VCaP (cell line): ENCODE results near the gene RHOB.

ENCODE experiments used
- H3K27ac ChIP-seq: fragments of 450-650 bp; 2 replicates; pipeline ENCODE4 v1.5.1; 2017
- CTCF ChIP-seq: fragments of 450-650 bp; conservative IDR thresholded peaks from 2 replicates; pipeline ENCODE4 v1.5.1; 2017; ENCODE audit warnings: mild to moderate bottlenecking, moderate library complexity

RHOB gene

DNA sequence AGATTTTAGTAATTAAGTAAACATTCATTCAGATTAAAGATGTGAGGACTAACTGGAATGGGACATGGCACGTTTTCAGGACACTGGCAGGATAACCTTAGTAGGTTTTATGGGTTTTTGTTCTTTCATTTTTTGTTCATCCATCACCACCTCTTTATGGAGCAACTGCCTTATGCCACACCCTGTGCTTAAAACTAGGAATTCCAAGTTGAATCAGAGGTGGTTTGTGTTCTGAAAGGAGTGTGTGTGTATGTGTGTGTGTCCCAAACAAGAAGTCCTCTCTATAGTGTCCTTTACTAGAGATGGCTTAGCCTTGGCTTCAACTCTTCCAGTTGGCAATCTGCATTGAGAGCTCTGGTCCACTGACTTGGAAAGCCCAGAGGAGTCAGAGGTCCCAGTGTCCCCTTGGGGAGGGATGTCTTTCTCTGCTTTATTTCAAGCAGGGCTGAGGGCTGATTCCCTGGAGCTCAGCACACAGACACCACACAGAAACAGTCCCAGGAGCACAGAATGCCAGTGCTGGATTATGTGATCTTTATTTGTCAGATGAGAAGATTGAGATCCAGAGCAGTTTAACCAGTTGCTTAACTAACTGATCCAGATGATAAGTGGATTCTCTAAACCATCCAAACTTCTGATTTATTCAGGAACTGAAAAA is 25.2 kb downstream of the RHOB start:
- H3K27ac ChIP-seq, result peak overlapping the region; percentile 99
- no peak for TF ChIP-seq CTCF

DNA sequence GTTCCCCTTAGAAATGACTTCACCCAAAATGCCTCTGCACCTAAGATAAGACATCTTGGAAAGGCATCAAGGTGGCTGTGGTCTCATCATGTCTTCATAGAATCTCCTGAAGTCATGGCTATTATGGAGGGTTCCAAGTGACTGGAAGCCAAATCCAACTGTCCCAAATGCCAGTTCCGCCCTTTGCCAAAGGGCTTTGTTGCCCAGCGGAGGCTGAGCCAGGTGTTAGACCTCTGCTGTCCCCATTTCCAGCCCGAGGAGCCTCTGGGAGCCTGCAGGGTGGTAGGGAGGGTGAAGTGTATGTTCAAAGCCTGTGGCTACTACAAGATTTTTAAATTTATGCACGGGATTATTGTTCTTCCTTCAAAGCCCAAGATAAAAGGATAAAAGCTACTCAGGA is 25.7 kb downstream of the RHOB start:
- H3K27ac ChIP-seq, result peak overlapping the region; percentile 99
- TF ChIP-seq CTCF, result no peak

GRCh38 chr2:20473128-20473527 is 26.3 kb downstream of the RHOB start:
- TF ChIP-seq CTCF, result no peak
- peak overlapping the region; percentile 99 for H3K27ac ChIP-seq

DNA sequence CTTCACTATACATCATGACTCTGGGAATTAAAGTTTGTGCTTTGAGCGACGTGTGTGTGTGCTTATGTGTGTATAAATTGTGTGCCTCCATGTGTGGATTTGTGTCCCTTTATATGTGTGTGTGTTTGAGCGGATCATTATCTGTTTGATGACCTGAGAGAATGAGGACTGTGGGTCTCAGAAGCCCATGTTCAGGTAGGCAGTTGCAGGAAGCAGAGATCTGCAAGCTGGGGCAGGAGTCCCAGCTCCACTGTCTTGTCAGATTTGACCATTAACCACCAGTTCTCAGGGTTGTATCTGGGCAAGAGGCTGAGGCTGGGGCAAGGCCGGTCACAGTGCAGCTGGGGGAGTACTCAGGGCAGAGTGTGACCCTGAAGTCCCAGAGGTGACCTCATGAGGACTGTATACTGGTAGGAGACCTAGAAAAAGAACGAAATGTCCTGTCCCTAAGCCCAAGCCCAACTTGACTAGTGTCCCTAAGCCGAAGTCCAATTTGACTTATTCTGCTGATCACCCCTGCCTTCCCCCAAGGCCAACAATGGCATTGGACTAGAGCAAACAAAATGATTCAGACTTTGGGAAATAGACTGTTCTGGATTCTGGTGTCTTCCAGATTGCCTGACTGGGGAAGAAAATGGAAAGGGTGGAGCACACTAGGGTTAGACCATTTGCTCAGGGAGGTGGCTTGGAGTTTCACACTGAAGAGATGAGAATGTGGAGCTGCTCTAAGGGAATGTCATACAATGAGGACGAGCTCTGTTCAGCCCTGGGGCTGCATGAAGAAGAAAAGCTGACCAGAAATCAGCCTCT is 28.1 kb downstream of the RHOB start:
- no peak for TF ChIP-seq CTCF

GRCh38 chr2:20475567-20475952 is 28.7 kb downstream of the RHOB start:
- H3K27ac ChIP-seq, result no peak overlapping the region
- TF ChIP-seq CTCF, result no peak

More for the DNA sequence above, 28.1 kb downstream of the RHOB start:
- H3K27ac ChIP-seq, result no peak overlapping the region

DNA sequence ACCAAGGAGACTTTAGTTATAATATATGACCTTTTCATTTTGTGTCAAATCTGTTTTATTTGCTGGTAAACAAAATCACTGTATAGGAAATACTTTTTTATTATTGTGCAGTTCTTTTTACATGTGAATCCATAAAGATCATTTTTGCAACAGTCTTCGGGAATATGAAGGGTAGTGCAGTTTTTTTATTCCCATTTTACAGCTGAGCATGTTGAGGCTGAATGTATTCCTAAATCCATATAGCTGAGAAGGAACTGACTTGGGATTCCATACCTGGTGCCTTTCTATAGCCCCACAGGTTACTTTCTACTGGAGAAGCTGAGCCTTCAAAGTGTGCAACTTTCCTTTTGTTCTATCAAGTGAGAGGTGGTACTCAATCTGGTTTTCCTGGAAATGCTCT is 29.6 kb downstream of the RHOB start:
- no peak overlapping the region for H3K27ac ChIP-seq
- no peak for TF ChIP-seq CTCF

- H3K27ac ChIP-seq, result no peak overlapping the region
- TF ChIP-seq CTCF, result no peak
These were observed 30.1 kb downstream of the RHOB start for GRCh38 chr2:20476950-20477349.
